Ammon's horn (tissue), 1 donor: ENCODE data around the gene FBXO28.
"Not testable (repeated sequence)": the region's sequence is repeated elsewhere in the genome, so short reads cannot be mapped to it uniquely, and the experiment has no call there.

ENCODE experiments used
- DNase-seq: peaks from one replicate; pipeline ENCODE4 v3.0.0-alpha.2; 2016; ENCODE audit warnings: low spot score

Gene FBXO28

DNA sequence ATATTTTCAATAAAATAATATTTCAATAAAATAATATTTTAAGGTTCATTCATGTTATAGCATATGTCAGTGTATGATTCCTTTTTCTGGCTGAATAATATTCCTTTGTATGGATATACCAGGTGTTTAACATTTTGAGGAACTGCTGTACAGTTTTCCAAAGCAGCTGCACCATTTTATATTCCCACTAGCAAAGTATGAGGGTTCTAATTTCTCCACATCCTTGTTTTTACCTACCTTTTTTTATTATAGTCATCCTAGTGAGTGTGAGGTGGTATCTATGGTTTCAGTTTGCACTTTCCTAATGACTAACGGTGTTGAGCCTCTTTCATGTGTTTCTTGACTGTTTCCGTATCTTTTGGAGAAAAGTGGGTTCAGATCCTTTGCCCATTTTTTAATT is 74.4 kb downstream of the FBXO28 start:
- DNase-seq: no peak

DNA sequence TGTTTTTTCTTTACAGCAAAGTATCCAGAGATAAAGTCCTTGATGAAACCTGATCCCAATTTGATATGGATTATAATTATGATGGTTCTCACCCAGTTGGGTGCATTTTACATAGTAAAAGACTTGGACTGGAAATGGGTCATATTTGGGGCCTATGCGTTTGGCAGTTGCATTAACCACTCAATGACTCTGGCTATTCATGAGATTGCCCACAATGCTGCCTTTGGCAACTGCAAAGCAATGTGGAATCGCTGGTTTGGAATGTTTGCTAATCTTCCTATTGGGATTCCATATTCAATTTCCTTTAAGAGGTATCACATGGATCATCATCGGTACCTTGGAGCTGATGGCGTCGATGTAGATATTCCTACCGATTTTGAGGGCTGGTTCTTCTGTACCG is 75.7 kb downstream of the FBXO28 start:
- DNase-seq: no peak

DNA sequence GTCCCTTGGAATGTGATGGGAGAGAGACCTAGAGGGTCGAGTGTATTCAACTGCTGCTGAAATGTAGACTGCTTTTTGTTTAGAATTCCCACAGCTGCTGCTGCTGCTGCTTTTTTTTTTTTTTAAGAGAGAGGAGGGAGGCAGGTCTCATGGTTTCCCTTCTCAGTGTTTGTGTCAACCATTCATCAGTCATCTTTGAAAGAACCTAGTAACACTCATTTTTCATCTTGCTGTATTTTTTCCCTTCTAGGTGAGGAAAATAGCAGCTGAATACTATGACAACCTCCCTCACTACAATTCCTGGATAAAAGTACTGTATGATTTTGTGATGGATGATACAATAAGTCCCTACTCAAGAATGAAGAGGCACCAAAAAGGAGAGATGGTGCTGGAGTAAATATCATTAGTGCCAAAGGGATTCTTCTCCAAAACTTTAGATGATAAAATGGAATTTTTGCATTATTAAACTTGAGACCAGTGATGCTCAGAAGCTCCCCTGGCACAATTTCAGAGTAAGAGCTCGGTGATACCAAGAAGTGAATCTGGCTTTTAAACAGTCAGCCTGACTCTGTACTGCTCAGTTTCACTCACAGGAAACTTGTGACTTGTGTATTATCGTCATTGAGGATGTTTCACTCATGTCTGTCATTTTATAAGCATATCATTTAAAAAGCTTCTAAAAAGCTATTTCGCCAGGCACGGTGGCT is 78.3 kb downstream of the FBXO28 start:
- DNase-seq: no peak

DNA sequence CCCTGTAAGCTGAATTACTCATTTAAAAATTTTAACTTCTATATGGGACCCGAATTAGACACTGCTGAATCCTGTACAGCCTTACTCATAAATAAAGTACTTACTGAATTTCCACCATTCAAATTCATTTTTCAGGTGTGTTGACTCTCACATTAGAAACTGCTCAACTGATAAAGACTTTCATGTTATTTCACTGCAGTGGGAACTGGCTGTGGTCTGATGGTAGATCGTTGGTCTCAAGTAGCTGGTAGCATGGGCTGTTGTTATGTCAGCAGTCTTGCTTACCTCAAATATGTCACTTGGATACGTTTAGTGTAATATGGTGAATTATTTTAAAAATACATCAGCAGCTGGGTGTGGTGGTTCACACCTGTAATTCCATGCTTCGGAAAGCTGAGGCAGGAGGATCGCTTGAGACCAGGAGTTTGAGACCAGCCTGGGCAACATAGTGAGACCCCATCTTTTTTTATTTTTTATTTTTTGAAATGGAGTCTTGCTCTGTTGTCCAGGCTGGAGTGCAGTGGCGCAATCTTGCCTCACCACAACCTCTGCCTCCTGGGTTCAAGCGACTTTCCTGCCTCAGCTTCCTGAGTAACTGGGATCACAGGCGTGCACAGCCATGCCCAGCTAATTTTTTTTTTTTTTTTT is 79.5 kb downstream of the FBXO28 start:
- no peak for DNase-seq

DNA sequence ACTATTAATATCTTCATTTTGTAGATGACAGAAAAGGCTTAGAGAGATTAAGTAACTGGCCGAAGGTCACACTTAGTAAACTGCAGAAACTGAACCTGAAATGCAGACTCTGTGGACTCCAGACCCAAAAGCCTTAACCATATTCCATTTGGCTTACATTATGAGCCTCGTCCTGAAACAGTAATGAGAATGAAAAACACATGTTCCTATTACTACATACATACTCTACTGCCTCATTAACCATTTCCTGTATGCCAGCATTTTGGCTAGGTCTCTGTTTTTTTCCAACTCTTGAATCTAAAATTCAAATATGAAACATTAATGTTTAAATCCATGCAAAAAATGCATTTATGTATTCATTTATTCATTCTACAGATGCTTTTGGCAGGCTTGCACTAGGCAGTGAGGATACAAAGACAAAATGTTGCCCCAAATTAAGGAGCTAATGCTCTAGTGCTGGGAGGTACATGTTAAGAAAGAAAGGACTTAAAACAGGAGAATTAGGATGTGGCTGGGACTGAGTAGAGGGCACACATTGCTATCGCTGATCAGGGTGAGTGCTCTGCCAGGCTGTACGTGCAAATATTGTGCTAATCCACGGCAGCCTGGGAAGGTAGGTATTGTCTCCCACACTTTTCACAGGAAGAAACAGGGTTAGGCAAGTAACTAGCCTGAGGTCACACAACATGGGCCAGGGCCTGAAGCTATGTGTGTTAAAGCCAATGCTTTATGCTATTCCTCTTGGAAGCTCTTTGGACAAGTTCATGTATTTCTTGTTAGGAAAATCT is 83.1 kb downstream of the FBXO28 start:
- no peak for DNase-seq

DNA sequence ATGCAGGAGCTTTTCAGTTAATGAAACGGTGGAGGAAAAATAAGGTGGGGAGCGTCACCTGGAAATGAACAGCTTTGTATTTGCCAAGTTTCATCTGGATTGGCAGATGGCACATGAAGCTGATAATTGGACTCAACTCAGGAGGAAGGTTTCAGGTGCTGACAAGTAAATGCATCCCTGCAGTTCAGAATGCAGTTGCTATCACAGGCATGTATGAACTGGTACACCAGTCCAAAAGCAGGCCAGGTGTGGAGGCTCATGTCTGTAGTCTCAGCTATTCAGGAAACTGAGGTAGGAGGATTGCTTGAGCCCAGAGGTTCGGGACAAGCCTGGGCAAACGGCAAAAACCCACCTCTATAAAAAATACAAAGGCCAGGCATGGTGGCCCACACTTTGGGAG is 84.7 kb downstream of the FBXO28 start:
- DNase-seq: no peak

DNA sequence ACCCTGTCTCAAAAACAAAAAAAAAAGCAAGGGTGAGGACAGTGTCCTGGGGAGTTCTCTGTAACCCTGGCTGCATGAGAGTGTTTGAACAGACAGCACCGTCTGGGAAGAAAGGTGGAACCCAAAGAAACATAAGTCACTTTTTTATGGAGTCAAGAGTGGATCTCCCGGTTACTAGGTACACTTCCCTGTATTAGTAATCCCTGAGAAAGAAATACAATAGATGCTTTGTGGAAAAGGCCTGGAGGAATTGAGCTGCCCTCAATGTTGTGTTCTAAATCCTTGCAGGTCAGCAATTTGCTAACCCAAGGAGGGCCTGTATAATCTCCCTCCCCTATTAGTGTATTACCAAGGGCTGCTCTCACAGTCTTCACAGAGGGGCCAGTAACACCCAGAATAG is 85.8 kb downstream of the FBXO28 start:
- DNase-seq: no peak

DNA sequence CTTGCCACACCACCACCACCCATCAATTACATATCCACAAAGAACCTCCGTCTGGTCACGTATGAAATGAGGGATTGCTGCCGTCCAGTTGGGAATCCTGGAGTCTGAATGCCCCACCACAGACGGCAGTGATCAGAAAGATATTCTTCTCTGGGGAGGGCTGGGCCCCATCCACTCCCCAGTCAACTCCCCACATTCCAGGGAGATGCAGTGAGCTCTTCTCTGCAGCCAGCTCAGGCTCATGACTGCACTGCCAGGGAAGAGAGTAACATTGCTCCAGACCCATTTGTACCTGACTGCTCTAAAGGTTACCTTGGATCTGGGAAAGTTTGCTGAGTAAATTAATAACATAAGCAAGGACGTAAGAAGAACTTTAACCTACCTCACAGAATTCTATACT is 87.5 kb downstream of the FBXO28 start:
- DNase-seq: no peak

DNA sequence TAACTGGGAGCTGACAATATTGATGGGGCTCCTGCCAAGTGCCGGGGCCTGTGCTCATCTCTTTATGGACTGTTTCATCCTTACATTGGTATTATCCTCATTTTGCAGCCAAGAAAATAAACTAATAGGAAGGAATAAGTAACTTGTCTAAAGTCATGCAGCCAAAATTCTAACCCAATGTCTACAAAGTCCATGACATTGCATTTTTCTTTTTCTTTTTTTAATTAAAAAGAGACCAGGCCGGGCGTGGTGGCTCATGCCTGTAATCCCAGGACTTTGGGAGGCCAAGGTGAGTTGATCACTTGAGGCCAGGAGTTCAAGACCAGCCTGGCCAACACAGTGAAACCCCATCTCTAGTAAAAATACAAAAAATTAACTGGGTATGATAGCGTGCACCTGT is 87.9 kb downstream of the FBXO28 start:
- DNase-seq: no peak

DNA sequence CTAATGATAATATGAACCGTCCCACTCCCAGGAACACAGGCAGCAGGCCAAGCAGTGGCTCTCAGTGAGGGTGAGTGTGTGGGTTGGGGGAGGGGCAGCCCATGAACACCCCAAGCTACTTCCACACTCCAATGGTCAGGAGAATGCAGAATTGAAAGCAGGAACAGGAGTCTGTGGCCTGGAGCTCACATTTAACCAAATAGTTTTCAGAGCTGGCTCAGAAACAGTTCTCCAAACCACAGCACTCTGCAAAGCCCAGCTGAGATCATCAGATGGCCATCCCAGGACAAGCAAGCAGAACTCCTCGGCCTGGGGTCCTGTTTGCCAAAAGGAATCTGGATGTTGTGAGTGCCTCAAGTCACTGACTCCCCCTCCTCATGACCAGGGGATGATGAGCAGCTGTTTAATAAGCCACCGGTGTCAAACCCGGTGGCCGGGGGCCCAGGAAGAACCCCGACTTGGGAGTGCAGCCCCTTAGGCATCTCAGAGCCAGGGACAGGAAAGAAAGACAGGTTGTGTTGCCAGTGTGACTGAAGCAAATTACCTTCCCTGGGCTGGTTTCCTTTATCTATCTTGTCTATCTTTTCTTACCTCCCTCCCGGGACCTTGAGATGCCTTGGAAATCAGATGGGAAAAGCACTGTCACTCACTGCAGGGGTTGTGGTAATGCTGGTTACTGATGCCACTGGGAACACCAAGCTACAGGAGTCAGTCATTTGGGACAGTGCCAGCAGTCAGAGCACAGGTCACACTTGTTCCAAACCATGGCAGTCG is 89.5 kb downstream of the FBXO28 start:
- peak; percentile 76 for DNase-seq

DNA sequence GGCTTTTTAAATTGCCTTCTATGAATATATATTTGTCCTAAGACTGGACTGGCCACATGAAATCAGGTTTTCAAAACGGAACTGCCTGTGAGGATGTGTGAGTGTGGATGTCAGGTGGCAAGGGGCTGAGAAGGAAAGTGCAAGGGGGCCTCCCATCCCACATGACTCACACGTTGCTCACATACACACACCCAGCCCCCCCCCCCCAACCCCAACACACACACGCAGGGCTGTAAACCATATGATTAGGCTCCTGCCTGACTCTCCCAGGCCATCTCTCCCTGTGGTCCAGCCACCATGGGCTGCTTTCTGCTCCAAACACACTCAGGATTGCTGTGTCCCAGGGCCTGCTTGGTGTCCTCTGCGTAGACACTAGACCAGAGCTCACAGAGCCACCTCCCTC is 91.5 kb downstream of the FBXO28 start:
- DNase-seq: peak; percentile 58

DNA sequence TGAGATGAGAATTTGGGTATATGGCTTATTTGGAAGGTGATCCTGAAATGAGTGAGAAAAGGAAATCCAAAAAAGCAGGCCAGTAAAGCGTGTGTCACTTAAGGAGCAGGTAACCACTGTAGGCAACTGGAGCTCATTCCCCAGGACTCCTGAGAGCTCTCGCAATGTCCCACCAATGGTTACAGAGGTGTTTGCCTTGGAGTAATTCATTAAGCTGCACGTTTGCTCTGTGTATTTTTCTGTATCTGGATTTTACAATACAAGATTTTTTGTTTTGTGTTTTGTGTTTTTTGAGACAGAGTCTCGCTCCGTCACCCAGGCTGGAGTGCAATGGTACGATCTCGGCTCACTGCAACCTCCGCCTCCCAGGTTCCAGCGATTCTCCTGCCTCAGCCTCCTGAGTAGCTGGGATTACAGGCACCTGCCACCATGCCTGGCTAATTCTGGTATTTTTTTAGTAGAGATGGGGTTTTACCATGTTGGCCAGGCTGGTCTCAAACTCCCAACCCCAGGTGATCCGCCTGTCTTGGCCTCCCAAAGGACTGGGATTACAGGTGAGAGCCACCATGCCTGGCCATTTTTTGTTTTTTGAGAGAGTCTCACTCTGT is 92.1 kb downstream of the FBXO28 start:
- DNase-seq: not testable (repeated sequence)

DNA sequence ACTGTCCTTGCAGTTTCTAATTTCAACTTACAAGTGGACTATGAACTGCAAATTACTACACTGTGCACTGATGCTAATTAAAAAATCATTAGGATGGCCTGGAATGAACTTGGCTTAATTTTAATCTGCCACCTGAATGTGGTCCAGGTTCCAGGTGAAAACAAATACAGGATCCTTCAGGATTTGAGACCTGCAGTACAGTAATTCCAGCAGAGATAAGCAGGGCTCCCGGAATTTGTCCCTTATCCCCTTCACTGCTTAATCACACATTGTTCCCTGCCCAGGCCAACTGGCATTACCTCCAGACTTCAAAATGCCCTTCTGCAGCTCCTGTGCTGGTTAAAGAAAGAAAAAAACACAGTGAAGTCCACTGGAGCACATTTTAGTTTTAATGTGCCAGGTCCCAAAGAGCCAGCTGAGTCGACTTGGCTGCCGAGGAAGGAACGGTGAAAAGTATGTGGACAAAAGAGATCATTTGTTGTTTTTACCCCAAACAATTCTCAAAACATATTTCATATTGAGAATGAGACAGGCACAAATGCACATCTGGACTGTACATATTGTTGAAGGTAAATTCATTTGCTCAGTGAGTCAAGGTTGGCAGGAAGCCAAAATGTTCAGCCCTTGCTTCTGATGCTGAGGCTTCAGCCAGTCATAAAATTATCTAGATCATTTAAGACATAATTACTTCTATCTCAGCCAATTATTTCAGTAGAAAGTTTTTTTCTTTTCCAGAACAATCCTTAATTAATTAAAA is 97.5 kb downstream of the FBXO28 start:
- DNase-seq: peak; percentile 36
